ENCODE results near the gene ARSG. TPM values are rescaled to one million over a fixed set of nuclear protein-coding genes. Genes with fewer than 3 reads are reported as not detected.

The ARSG gene
- total and polyA plus RNA-seq, 2 of the 4 experiments (the other 2 are of a cell fraction) = 2.9 to 3.0 TPM

GRCh38 chr17:68325961-68326360 lies 34.7 kb downstream of the ARSG start:
- Histone ChIP-seq H3K27ac (ENCODE audit: insufficient read depth, low read length) (no peak overlapping the region), H3K23ac (ENCODE audit: low read depth, low read length) (no peak overlapping the region), H3K27me3 (ENCODE audit: control insufficient read depth, insufficient read depth, low read length) (0 out of 2 replicates have a peak, but pooled peaks cover 2% of the 10 kb centered on the region), H3K4me2 (ENCODE audit: low read depth, low read length) (no peak overlapping the region), H4K91ac (ENCODE audit: insufficient read depth, low read depth, low read length) (no peak overlapping the region), H2BK5ac (ENCODE audit: low read depth, low read length, poor library complexity, severe bottlenecking) (no peak overlapping the region), H2AK5ac (ENCODE audit: low read depth, low read length) (no peak overlapping the region), H3K4ac (ENCODE audit: low read depth, low read length) (no peak overlapping the region), H4K5ac (ENCODE audit: low read depth, low read length) (no peak overlapping the region), H4K20me1 (ENCODE audit: insufficient read depth, low read length) (no peaks in the 10 kb centered on the region), H3K9me1 (ENCODE audit: insufficient read depth, low read length) (no peaks in the 10 kb centered on the region), H3K14ac (replicated peaks; ENCODE audit: low read depth, low read length) (no peak overlapping the region), H2BK120ac (ENCODE audit: low read depth, low read length) (no peak overlapping the region), H3K4me1 (ENCODE audit: control insufficient read depth, insufficient read depth, low read length) (no peaks in the 10 kb centered on the region), H3K9me3 (ENCODE audit: control insufficient read depth, insufficient read depth, low read length) (peaks cover 2% of the 10 kb centered on the region; the same call in 1 of the 2 replicates), H2BK20ac (ENCODE audit: low read depth, low read length) (no peak overlapping the region), H3K18ac (ENCODE audit: low read depth, low read length) (no peak overlapping the region), H3K36me3 (ENCODE audit: control insufficient read depth, insufficient read depth, low read length) (no peaks in the 10 kb centered on the region), H3K79me1 (ENCODE audit: low read depth in 1 of 2, low read length in 2 of 2) (no peaks in the 10 kb centered on the region), H2BK15ac (ENCODE audit: low read depth, low read length) (no peak overlapping the region), H3K56ac (ENCODE audit: extremely low read depth, insufficient read depth, low read length) (no peak overlapping the region), H2AFZ (replicated peaks; ENCODE audit: low read length, poor library complexity) (peak overlapping the region; percentile 3), H4K8ac (ENCODE audit: low read depth in 2 of 2, low read length in 2 of 2) (no peak overlapping the region), H2AK9ac (replicated peaks; ENCODE audit: low read depth, low read length, poor library complexity) (no peak overlapping the region), H3K9ac (ENCODE audit: low read depth, low read length) (no peak overlapping the region), H3K4me3 (ENCODE audit: insufficient read depth, low read depth, low read length) (no peak overlapping the region)
- DNase-seq (no peak), ATAC-seq (ENCODE audit: low read depth) (no peak)
- no CpG with 5 or more reads among the region's 5 CpGs for WGBS, 2 experiments (ENCODE audit: extremely low coverage in 2 of 2, insufficient read length in 1 of 2)
- TF ChIP-seq SMC3 (IDR thresholded peaks at IDR 0.05; ENCODE audit: low read depth, low read length) (no peak), BHLHE40 (IDR thresholded peaks at IDR 0.05; ENCODE audit: low read depth, low read length) (no peak), RFX5 (IDR thresholded peaks at IDR 0.05; ENCODE audit: low read depth, low read length) (no peak), MXI1 (IDR thresholded peaks at IDR 0.05; ENCODE audit: borderline replicate concordance, low read depth, low read length) (no peak), RAD21 (IDR thresholded peaks at IDR 0.05; ENCODE audit: low read length) (no peak), NFE2L2 (IDR thresholded peaks at IDR 0.05; ENCODE audit: low read depth, low read length) (no peak), POLR2A (IDR thresholded peaks at IDR 0.05; ENCODE audit: low read depth, low read length) (no peak), RCOR1 (IDR thresholded peaks at IDR 0.05; ENCODE audit: insufficient replicate concordance, low read length) (no peak), CHD1 (IDR thresholded peaks at IDR 0.05; ENCODE audit: low read depth, low read length) (no peak)
- TF ChIP-seq, protein P1, sequence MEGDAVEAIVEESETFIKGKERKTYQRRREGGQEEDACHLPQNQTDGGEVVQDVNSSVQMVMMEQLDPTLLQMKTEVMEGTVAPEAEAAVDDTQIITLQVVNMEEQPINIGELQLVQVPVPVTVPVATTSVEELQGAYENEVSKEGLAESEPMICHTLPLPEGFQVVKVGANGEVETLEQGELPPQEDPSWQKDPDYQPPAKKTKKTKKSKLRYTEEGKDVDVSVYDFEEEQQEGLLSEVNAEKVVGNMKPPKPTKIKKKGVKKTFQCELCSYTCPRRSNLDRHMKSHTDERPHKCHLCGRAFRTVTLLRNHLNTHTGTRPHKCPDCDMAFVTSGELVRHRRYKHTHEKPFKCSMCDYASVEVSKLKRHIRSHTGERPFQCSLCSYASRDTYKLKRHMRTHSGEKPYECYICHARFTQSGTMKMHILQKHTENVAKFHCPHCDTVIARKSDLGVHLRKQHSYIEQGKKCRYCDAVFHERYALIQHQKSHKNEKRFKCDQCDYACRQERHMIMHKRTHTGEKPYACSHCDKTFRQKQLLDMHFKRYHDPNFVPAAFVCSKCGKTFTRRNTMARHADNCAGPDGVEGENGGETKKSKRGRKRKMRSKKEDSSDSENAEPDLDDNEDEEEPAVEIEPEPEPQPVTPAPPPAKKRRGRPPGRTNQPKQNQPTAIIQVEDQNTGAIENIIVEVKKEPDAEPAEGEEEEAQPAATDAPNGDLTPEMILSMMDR (conservative IDR thresholded peaks at IDR 0.05; ENCODE audit: low read depth, low read length) = no peak
- in situ Hi-C loops (cut with MboI; ENCODE audit: low sequenced_read_pairs) (no loop called here), dilution Hi-C loops (cut with HindIII; ENCODE audit: low sequenced_read_pairs, unreplicated experiment) (no loop called here), intact Hi-C loops (cut with micrococcal nuclease) (no loop called here)
- BruUV-seq (replicated peaks) = no TSS peak
- ChIA-PET CTCF (no interaction called here), POLR2A (ENCODE audit: unreplicated experiment) (no interaction called here)

All from IMR-90 (cell line).